NCI-H1417 treated with DMSO at 0.1 percent for 48 hours (cell line): ENCODE results near the gene ANKRD13A.
"Not testable (repeated sequence)": the region's sequence is repeated elsewhere in the genome, so short reads cannot be mapped to it uniquely, and the experiment has no call there.

Source experiments
- DNase-seq: peaks from one replicate; lab custom pipeline; 2025; lab: John Stamatoyannopoulos, UW

The ANKRD13A gene

GRCh38 chr12:110079477-110080400 lies 80.5 kb downstream of the ANKRD13A start:
- DNase-seq, result no peak

- no peak for DNase-seq
These were observed 81.2 kb downstream of the ANKRD13A start for GRCh38 chr12:110080410-110080809.

GRCh38 chr12:110084314-110085015 lies 85.2 kb downstream of the ANKRD13A start:
- no peak for DNase-seq

- DNase-seq, result not testable (repeated sequence)
These were observed 89.0 kb downstream of the ANKRD13A start for GRCh38 chr12:110088216-110088615.

- no peak for DNase-seq
These were observed 89.7 kb downstream of the ANKRD13A start for GRCh38 chr12:110088936-110089335.
